Measurements from ENCODE around the gene THAP8. TPM values are rescaled to one million over a fixed set of nuclear protein-coding genes. Genes with fewer than 3 reads are reported as not detected.

THAP8 gene
- total and polyA plus RNA-seq, 2 of the 4 experiments (the other 2 are of a cell fraction), result 1.8 to 5.9 TPM

DNA sequence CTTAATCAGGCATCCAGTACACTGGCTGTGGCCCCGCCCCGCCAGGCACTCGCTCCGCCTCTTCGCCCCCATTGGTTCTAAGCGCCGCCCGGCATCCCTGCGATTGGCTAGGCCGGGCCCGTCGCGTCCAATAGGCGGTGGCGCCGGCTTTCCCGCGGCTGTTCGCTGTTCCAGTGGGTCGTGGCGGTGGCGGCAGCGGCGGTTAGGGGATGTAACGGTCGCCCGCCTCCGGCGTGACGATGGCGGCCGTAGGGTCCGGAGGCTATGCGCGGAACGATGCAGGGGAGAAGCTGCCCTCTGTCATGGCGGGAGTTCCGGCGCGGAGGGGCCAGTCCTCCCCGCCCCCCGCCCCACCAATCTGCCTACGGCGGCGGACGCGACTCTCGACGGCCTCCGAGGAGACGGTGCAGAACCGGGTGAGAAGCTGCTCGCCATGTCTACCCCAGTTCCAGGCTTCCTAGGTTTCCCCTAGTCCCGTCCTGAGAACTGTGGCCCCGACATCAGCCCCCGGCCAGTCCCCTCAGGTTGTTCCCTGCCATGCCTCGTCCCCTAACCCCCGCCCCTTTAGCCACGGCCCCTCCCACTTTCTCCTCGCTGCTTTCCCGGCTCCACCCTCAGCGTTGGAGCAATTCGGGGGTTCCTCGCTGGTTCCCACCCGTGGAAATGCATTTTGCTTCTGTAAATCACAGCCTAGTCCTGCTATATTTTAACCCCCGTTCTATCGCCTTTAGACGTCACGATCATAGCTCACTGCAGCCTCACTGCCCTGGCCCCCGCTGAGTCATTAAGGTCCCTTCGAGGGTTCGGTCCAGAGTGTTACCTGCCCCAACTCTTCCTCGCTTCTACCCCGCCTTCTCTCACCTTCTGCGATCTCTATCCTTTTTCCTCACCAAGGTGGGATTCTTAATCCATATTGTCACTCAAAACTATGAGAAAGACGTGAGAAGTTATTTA, 925 bp upstream of the THAP8 start, which contains the start of gene WDR62:
Gene WDR62, plus strand, starts transcription at position 165 of the 954 bp plus-strand sequence. Its CDS starts 75 bp downstream, at position 240.
- Histone ChIP-seq H2AK5ac (ENCODE audit: low read depth, low read length) (peak within 1 kb of the TSS; percentile 55), H2AFZ (replicated peaks; ENCODE audit: low read length, poor library complexity) (peak within 1 kb of the TSS; percentile 99), H3K4me2 (ENCODE audit: low read depth, low read length) (peak within 1 kb of the TSS; percentile 94), H3K23ac (ENCODE audit: low read depth, low read length) (peak within 1 kb of the TSS; percentile 94), H3K4ac (ENCODE audit: low read depth, low read length) (peak within 1 kb of the TSS; percentile 86), H3K14ac (replicated peaks; ENCODE audit: low read depth, low read length) (peak within 1 kb of the TSS; percentile 90), H3K9me3 (ENCODE audit: control insufficient read depth, insufficient read depth, low read length) (no peaks in the 10 kb centered on the region), H2AK9ac (replicated peaks; ENCODE audit: low read depth, low read length, poor library complexity) (peak within 1 kb of the TSS; percentile 94), H2BK120ac (ENCODE audit: low read depth, low read length) (peak within 1 kb of the TSS; percentile 85), H3K9ac (ENCODE audit: low read depth, low read length) (peak within 1 kb of the TSS; percentile 88), H3K9me1 (ENCODE audit: insufficient read depth, low read length) (peaks cover 4% of the 10 kb centered on the region; the same call in 1 of the 2 replicates), H3K4me1 (ENCODE audit: control insufficient read depth, insufficient read depth, low read length) (no peaks in the 10 kb centered on the region), H2BK15ac (ENCODE audit: low read depth, low read length) (peak within 1 kb of the TSS; percentile 66; the same call in 1 of the 3 replicates), H2BK20ac (ENCODE audit: low read depth, low read length) (peak within 1 kb of the TSS; percentile 4; the same call in 1 of the 2 replicates), H3K27me3 (ENCODE audit: control insufficient read depth, insufficient read depth, low read length) (no peaks in the 10 kb centered on the region), H3K4me3 (ENCODE audit: insufficient read depth, low read depth, low read length) (peak within 1 kb of the TSS; percentile 76), H3K27ac (ENCODE audit: insufficient read depth, low read length) (peak within 1 kb of the TSS; percentile 81), H3K36me3 (ENCODE audit: control insufficient read depth, insufficient read depth, low read length) (no peaks in the 10 kb centered on the region), H3K56ac (ENCODE audit: extremely low read depth, insufficient read depth, low read length) (peak within 1 kb of the TSS; percentile 71), H4K8ac (ENCODE audit: low read depth in 2 of 2, low read length in 2 of 2) (peak within 1 kb of the TSS; percentile 11 to 95), H4K91ac (ENCODE audit: insufficient read depth, low read depth, low read length) (peak within 1 kb of the TSS; percentile 84), H2BK5ac (ENCODE audit: low read depth, low read length, poor library complexity, severe bottlenecking) (peak within 1 kb of the TSS; percentile 91), H4K20me1 (ENCODE audit: insufficient read depth, low read length) (peaks cover 3% of the 10 kb centered on the region), H3K18ac (ENCODE audit: low read depth, low read length) (peak within 1 kb of the TSS; percentile 64), H4K5ac (ENCODE audit: low read depth, low read length) (peak within 1 kb of the TSS; percentile 72), H3K79me1 (ENCODE audit: low read depth in 1 of 2, low read length in 2 of 2) (peaks cover 41 to 62% of the 10 kb centered on the region in 2 experiments)
- TF ChIP-seq MXI1 (IDR thresholded peaks at IDR 0.05; ENCODE audit: borderline replicate concordance, low read depth, low read length), result peak; percentile 97
- TF ChIP-seq MAZ (IDR thresholded peaks at IDR 0.05; ENCODE audit: borderline replicate concordance, low read depth, low read length), result 0 out of 2 replicates have a peak, but pooled peaks have one; percentile 26
- no peak for TF ChIP-seq BHLHE40 (IDR thresholded peaks at IDR 0.05; ENCODE audit: low read depth, low read length)
- peak; percentile 53; the same call in 1 of the 2 replicates for TF ChIP-seq FOS (IDR thresholded peaks at IDR 0.05; ENCODE audit: low read depth, low read length)
- 0% methylated on average over 43 of the region's 76 CpGs; no CpG with 5 or more reads in 1 of the 2 experiments for WGBS, 2 experiments (ENCODE audit: extremely low coverage in 2 of 2, insufficient read length in 1 of 2)
- CTCF ChIA-PET, result interaction anchor here (0.5 kb wide), 1 partner anchor 108 kb away, joined by 3 read pairs; no protein-coding TSS in a partner anchor
- in situ Hi-C loops (cut with MboI; ENCODE audit: low sequenced_read_pairs), result no loop called here
- dilution Hi-C loops (cut with HindIII; ENCODE audit: low sequenced_read_pairs, unreplicated experiment), result no loop called here
- intact Hi-C loops (cut with micrococcal nuclease), result loop anchor here (1.0 to 5.0 kb wide), 4 partner anchors 13 to 118 kb away; partner anchors contain the start of genes ALKBH6, LRFN3 and SDHAF1
- DNase-seq (no peak), ATAC-seq (ENCODE audit: low read depth) (peak; percentile 86)
- no TSS peak for BruUV-seq (replicated peaks)
- POLR2A ChIA-PET (ENCODE audit: unreplicated experiment), result no interaction called here
